ENCODE measurements around the gene DAAM2.

The DAAM2 gene

GRCh38 chr6:39906318-39906761 is 114.2 kb downstream of the DAAM2 start:
- Mint-ChIP-seq H3K4me3 (no peak overlapping the region), H3K27me3 (no peaks in the 10 kb centered on the region), H3K36me3 (no peaks in the 10 kb centered on the region), H3K27ac (no peak overlapping the region), H3K9me3 (ENCODE audit: low read depth) (no peaks in the 10 kb centered on the region), H3K4me1 (ENCODE audit: low read depth) (no peaks in the 10 kb centered on the region)

DNA sequence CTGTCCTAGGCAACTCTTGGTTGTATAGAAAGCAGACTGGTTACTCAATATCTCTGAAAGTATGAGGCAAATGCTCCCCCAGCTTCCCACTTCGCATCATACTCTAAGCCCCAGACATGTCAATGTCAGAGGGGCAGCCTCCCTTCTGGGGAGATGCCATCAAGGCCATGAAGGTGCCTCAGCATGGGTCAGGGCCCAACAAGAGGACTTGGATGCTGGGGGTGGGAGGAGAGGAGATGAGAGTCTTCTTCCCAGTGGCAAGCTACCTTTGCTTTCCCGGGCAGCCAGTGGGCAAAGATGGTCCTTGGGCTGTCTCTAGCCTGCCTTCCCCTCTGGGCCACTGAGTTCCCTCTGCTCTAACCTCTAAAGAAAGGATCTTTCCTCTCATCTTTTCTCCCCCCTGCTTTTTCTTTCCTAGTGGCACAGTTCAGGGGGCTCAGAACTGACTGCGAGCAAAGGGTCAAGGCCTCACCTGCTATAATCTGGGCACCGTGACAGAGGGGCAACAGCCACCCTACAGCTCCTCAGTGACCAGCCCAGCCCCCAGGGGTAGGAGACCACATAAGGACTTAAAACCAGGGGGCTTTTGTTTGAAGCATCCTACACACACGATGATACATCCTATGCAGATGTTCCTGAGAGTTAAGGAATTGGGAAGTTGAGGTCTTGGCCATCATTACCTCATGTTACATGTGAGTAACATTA is 115.8 kb downstream of the DAAM2 start:
- H3K9me3 Mint-ChIP-seq (ENCODE audit: low read depth): no peaks in the 10 kb centered on the region
- no peak overlapping the region for H3K4me3 Mint-ChIP-seq
- H3K27me3 Mint-ChIP-seq: no peaks in the 10 kb centered on the region
- H3K4me1 Mint-ChIP-seq (ENCODE audit: low read depth): no peaks in the 10 kb centered on the region
- H3K27ac Mint-ChIP-seq: no peak overlapping the region
- H3K36me3 Mint-ChIP-seq: no peaks in the 10 kb centered on the region

GRCh38 chr6:39908838-39909583 is 116.8 kb downstream of the DAAM2 start:
- Mint-ChIP-seq H3K9me3 (ENCODE audit: low read depth) (no peaks in the 10 kb centered on the region), H3K4me3 (no peak overlapping the region), H3K27ac (no peak overlapping the region), H3K36me3 (no peaks in the 10 kb centered on the region), H3K27me3 (no peaks in the 10 kb centered on the region), H3K4me1 (ENCODE audit: low read depth) (no peaks in the 10 kb centered on the region)

GRCh38 chr6:39909701-39910100 is 117.5 kb downstream of the DAAM2 start:
- no peaks in the 10 kb centered on the region for H3K4me1 Mint-ChIP-seq (ENCODE audit: low read depth)
- H3K9me3 Mint-ChIP-seq (ENCODE audit: low read depth): no peaks in the 10 kb centered on the region
- H3K27ac Mint-ChIP-seq: no peak overlapping the region
- H3K4me3 Mint-ChIP-seq: no peak overlapping the region
- no peaks in the 10 kb centered on the region for H3K27me3 Mint-ChIP-seq
- no peaks in the 10 kb centered on the region for H3K36me3 Mint-ChIP-seq

DNA sequence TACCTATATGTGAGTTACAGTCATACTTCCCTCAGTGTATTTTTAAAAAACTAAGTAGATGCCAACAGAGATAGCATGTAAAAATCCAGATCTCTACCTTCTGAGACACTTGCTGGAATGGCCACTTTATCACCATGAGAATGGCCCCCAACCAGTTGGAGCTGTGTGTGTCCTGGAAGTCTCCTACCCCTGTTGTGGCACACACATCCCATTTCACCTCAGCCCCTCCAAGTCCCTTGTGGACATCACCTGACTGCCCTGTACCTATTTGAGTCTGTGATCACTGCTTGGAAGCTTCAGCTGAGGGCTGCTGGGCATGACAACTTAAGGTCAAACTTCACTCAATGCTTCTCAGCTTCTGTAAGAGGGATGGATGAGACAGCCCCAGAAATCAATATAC is 118.0 kb downstream of the DAAM2 start:
- Mint-ChIP-seq H3K9me3 (ENCODE audit: low read depth) (no peaks in the 10 kb centered on the region), H3K27me3 (no peaks in the 10 kb centered on the region), H3K36me3 (peaks cover 3% of the 10 kb centered on the region), H3K27ac (no peak overlapping the region), H3K4me3 (no peak overlapping the region), H3K4me1 (ENCODE audit: low read depth) (no peaks in the 10 kb centered on the region)

- H3K4me1 Mint-ChIP-seq (ENCODE audit: low read depth): no peaks in the 10 kb centered on the region
- peaks cover 3% of the 10 kb centered on the region for H3K36me3 Mint-ChIP-seq
- H3K27me3 Mint-ChIP-seq: no peaks in the 10 kb centered on the region
- H3K4me3 Mint-ChIP-seq: no peak overlapping the region
- H3K9me3 Mint-ChIP-seq (ENCODE audit: low read depth): no peaks in the 10 kb centered on the region
- no peak overlapping the region for H3K27ac Mint-ChIP-seq
These were observed 118.6 kb downstream of the DAAM2 start for GRCh38 chr6:39910744-39911143.

DNA sequence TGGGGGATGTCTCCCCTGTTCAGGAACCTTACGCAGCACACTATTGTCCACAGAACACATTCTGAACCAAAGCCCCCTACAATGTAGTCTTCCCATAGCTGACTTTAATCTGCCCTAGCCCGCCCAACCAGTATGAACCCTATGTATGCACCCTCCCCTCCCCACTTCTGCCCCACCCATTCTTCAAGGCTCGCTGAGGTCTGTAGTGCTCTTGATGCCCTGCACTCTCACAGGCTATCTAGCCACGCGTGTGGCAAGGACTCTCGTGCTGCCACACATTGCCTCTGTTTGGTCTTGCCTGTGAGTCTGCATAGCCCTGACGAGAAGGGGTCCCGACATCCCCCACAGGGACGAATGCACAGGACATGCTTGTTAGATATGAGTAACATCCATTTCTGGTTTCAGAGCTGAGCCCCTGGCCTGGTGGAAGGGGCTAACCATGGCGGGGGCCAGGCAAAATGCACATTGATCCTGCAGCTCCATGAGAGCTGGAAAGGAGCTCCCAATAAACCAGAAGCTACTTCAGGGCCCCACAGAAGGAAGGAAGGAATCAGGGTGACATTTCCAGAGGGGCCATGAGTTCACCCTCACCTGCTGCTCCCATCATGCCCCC is 119.4 kb downstream of the DAAM2 start:
- no peaks in the 10 kb centered on the region for H3K27me3 Mint-ChIP-seq
- no peaks in the 10 kb centered on the region for H3K4me1 Mint-ChIP-seq (ENCODE audit: low read depth)
- no peak overlapping the region for H3K27ac Mint-ChIP-seq
- peaks cover 3% of the 10 kb centered on the region for H3K36me3 Mint-ChIP-seq
- no peak overlapping the region for H3K4me3 Mint-ChIP-seq
- no peaks in the 10 kb centered on the region for H3K9me3 Mint-ChIP-seq (ENCODE audit: low read depth)

DNA sequence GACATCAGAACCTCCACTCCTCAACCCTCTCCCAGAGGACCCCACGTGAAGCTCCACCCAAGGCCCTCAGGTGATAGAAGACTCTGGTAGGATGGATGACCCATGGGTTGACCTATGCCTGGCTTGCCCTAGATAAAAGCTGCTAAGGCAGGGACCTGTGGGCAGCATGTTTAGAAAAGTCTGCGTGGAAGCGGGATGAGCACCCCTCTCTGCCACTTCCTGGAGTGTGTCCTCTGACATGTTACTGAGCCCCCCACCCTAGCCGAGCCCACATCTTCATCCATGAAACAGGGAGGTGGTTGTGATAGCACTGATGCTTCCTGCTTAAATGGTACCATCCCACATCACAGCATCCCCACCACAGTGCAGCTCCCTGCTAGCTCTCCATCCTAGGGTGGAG is 120.3 kb downstream of the DAAM2 start:
- Mint-ChIP-seq H3K27me3 (no peaks in the 10 kb centered on the region), H3K9me3 (ENCODE audit: low read depth) (no peaks in the 10 kb centered on the region), H3K27ac (no peak overlapping the region), H3K36me3 (peaks cover 3% of the 10 kb centered on the region), H3K4me3 (no peak overlapping the region), H3K4me1 (ENCODE audit: low read depth) (no peaks in the 10 kb centered on the region)

- Mint-ChIP-seq H3K36me3 (peaks cover 3% of the 10 kb centered on the region), H3K27me3 (no peaks in the 10 kb centered on the region), H3K27ac (no peak overlapping the region), H3K4me1 (ENCODE audit: low read depth) (no peaks in the 10 kb centered on the region), H3K4me3 (no peak overlapping the region), H3K9me3 (ENCODE audit: low read depth) (no peaks in the 10 kb centered on the region)
These were observed 121.3 kb downstream of the DAAM2 start for GRCh38 chr6:39913391-39913916.

- Mint-ChIP-seq H3K4me3 (no peak overlapping the region), H3K27ac (no peak overlapping the region), H3K4me1 (ENCODE audit: low read depth) (no peaks in the 10 kb centered on the region), H3K36me3 (peaks cover 3% of the 10 kb centered on the region), H3K27me3 (no peaks in the 10 kb centered on the region), H3K9me3 (ENCODE audit: low read depth) (no peaks in the 10 kb centered on the region)
These were observed 122.1 kb downstream of the DAAM2 start for GRCh38 chr6:39914239-39914638.

DNA sequence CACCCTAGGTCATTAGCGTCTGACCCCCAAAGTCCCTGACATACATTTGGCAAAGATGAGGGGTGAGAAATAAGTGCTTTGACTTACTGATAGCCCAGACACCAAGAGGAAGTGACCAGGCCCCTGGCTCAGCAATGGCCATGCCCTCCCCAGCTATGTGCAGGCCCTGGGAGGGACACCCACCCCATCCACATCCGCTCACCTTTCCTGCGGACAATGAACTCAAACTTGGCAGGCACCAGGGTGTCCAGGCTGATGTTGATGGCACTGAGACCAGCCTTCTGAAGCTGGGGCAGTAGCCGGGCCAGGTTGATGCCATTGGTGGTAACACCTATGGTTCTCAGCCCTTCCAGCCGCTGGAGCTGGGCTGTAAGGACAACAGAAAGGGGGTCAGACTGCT is 123.7 kb downstream of the DAAM2 start:
- H3K4me1 Mint-ChIP-seq (ENCODE audit: low read depth): no peaks in the 10 kb centered on the region
- H3K4me3 Mint-ChIP-seq: no peak overlapping the region
- no peak overlapping the region for H3K27ac Mint-ChIP-seq
- no peaks in the 10 kb centered on the region for H3K9me3 Mint-ChIP-seq (ENCODE audit: low read depth)
- peaks cover 3% of the 10 kb centered on the region for H3K36me3 Mint-ChIP-seq
- no peaks in the 10 kb centered on the region for H3K27me3 Mint-ChIP-seq

- no peak overlapping the region for H3K27ac Mint-ChIP-seq
- H3K27me3 Mint-ChIP-seq: no peaks in the 10 kb centered on the region
These were observed 125.2 kb downstream of the DAAM2 start for GRCh38 chr6:39917329-39917728.

GRCh38 chr6:39917981-39918380 is 125.8 kb downstream of the DAAM2 start:
- no peak overlapping the region for H3K27ac Mint-ChIP-seq
- no peaks in the 10 kb centered on the region for H3K9me3 Mint-ChIP-seq (ENCODE audit: low read depth)
- H3K4me1 Mint-ChIP-seq (ENCODE audit: low read depth): peaks cover 10% of the 10 kb centered on the region
- peaks cover 3% of the 10 kb centered on the region for H3K36me3 Mint-ChIP-seq
- H3K4me3 Mint-ChIP-seq: no peak overlapping the region
- H3K27me3 Mint-ChIP-seq: no peaks in the 10 kb centered on the region

More at GRCh38 chr6:39917329-39917728, 125.2 kb downstream of the DAAM2 start:
- Mint-ChIP-seq H3K9me3 (ENCODE audit: low read depth) (no peaks in the 10 kb centered on the region), H3K36me3 (peaks cover 3% of the 10 kb centered on the region), H3K4me1 (ENCODE audit: low read depth) (peaks cover 4% of the 10 kb centered on the region), H3K4me3 (no peak overlapping the region)

DNA sequence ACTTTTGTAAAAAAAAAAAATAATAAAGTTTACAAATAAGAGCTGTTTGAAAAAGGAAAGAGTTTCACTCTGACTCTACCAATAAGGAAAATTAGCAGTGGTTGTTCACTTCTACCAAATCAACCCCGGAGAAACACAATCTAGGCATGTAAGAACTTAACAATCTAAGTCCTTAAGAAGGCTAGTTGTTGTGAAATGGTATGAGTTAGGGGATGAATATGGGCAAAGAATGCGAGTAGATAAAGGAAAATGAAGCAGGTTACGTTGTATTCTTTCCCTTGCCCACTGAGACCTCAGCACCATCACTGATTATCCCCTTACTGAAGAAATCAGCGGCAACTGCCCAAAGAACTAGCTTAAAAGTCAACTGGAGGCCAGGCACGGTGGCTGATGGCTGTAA is 126.7 kb downstream of the DAAM2 start:
- H3K4me3 Mint-ChIP-seq: no peak overlapping the region
- no peaks in the 10 kb centered on the region for H3K27me3 Mint-ChIP-seq
- H3K9me3 Mint-ChIP-seq (ENCODE audit: low read depth): no peaks in the 10 kb centered on the region
- H3K27ac Mint-ChIP-seq: no peak overlapping the region
- H3K36me3 Mint-ChIP-seq: peaks cover 3% of the 10 kb centered on the region
- H3K4me1 Mint-ChIP-seq (ENCODE audit: low read depth): peaks cover 11% of the 10 kb centered on the region

- Mint-ChIP-seq H3K4me3 (no peak overlapping the region), H3K4me1 (ENCODE audit: low read depth) (peaks cover 11% of the 10 kb centered on the region), H3K27me3 (no peaks in the 10 kb centered on the region), H3K9me3 (ENCODE audit: low read depth) (no peaks in the 10 kb centered on the region), H3K36me3 (no peaks in the 10 kb centered on the region), H3K27ac (no peak overlapping the region)
These were observed 128.0 kb downstream of the DAAM2 start for GRCh38 chr6:39920157-39920556.

All from activated naive CD8-positive, alpha-beta T cell (primary cell).